Left renal pelvis (tissue), 4 donors: ENCODE measurements around the gene PLIN5. TPM values are rescaled to one million over a fixed set of nuclear protein-coding genes. Genes with fewer than 3 reads are reported as not detected.
"Not testable (repeated sequence)": the region's sequence is repeated elsewhere in the genome, so short reads cannot be mapped to it uniquely, and the experiment has no call there.

Experiments
- DNase-seq, 4 donors: peaks; one replicate each; pipeline ENCODE4 v3.0.0-alpha.2; 2013; ENCODE audit warnings: low read depth in 4 of 4, low spot score in 3 of 4
- polyA plus RNA-seq, 4 donors: library from polyadenylated mRNA; unstranded; fragments of 120-200 nt; gene quantifications; one replicate each; pipeline ENCODE4 v1.2.1, GENCODE V29; 2013; ENCODE audit not compliant: insufficient read length in 4 of 4

PLIN5 gene
- polyA plus RNA-seq, 4 donors = 0.96 to 10.9 (median 3.0) TPM

GRCh38 chr19:4547303-4548237 lies 12.5 kb upstream of the PLIN5 start:
- no peak for DNase-seq

GRCh38 chr19:4543842-4544647 lies 9.0 kb upstream of the PLIN5 start:
- DNase-seq = no peak

DNA sequence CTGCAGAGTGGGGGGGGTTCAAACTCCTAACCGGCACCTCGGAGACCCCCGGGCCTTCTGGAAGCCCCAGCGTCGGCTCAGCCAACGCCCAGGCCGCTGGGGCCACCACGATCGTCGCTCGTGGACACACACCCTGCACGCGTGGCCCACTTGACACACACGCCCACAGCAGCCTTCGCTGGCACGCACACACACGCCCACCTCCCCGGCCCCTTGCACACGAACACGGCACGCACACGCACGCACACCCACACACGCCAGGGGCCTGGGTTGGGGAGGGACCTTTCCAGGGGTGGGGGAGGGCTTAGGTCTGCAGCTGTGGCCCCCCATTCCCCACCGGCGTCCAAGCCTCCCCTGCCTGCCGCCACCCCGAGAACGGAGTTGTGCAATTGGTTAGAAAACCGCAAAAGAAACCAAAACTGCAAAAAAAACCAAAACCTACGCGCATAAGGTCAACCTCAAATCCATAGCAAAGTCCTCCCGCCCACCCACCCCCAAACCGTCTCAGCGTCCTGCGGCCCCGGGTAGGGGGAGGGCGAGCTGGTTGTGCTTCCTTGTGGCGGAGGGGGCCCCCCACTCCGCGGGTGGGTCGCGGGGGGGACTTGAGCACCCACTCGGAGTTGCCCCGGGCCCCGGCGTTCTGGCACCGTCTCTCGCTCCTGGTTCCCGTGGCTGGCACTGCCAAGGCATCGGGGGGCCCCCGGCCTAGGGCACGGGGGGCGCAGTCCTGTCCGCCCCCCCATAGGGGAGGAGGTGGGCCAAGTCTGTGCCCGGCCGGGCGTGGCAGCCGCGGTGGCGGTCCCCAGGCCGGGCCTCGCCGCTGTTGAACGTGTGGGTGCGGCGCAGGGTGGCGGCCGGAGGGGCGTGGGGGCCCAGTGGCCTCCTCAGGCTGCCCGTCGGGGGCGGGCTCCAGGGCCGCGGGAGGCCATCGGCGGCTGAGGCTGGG lies 8.1 kb upstream of the PLIN5 start:
- no peak for DNase-seq

GRCh38 chr19:4541806-4542145 lies 6.8 kb upstream of the PLIN5 start:
- DNase-seq = not testable (repeated sequence)

GRCh38 chr19:4541114-4541805 lies 6.2 kb upstream of the PLIN5 start:
- DNase-seq = no peak

DNA sequence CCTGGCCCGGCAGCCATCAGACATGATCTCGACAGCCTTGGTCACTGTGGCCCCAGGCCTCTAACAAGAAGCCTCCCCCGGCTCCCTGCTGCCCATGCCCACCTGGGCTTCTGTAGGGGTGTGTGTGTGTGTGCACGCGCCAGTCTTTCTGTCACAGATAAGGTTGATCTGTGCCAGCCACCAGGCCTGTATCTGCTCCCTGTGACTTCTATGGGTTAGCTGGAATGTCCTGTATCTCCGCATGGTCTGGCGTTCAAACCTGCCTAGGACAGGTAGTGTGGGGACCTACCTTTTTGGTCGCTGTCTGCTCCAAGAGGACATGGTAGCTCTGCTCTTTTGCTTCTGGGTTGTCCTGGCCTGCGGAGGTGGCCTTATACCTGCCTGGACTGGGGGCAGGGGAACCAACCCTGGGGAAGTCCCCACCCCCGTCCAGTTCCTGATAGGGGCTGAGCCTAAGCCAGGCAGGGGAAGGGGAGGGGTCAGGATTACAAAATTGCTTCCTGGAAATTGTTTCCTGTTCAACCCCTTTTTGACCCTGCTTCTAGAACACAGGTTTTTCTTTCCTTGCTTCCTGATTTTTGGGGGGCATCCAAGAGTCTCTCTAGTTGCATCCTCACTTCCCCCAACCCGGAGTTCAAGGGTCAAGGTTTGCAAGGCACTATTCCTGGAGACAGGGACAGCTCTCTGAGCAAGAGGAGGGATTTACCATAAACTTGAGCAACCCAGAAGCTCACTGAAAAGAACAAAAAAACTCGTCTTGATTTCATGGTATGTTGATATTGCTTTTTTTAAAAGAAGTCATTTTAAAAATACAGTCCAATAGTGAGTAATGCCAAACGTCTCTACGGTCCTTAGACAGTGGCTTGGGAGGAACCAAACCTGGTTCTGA lies 4.9 kb upstream of the PLIN5 start, which contains the start of gene LRG1:
LRG1 (minus strand) TSS at position 344 of the 889 bp plus-strand sequence; CDS start at position 321, 23 bp downstream.
- no peak for DNase-seq

DNA sequence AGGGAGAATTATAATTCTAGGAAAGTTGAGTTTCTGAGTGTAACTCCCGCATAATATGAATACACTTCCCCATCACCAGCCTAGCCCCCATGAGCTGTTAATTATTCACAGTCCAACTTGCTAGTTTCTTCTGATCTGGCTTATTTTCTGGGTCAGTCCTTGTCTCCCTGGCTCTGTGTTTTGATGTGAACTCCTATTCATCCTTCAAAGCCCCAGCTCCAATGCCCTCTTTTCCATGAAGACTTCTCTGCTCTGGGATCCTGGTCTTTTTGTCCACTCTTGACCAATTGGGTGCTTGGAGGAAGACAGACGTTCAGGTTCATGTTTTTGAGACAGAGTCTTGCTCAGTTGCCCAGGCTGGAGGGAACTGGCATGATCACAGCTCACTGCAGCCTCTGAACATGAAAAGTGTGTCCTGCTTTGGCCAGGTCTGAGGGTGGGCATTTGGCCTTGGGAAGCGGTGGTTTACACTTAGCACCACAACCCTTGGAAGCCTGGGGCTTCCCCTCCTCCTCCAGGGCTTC lies 4.2 kb upstream of the PLIN5 start:
- DNase-seq = no peak

- no peak for DNase-seq
Observed at GRCh38 chr19:4538601-4538954, 3.6 kb upstream of the PLIN5 start.

- no peak for DNase-seq
Observed at GRCh38 chr19:4537953-4538600, 3.1 kb upstream of the PLIN5 start.

GRCh38 chr19:4536798-4537197 lies 1.8 kb upstream of the PLIN5 start:
- no peak for DNase-seq

- no peak for DNase-seq
Observed at GRCh38 chr19:4533835-4534424, 1.1 kb downstream of the PLIN5 start.

- DNase-seq = no peak
Observed at GRCh38 chr19:4533334-4533733, 1.7 kb downstream of the PLIN5 start.

- no peak for DNase-seq
Observed at GRCh38 chr19:4531562-4532165, 3.4 kb downstream of the PLIN5 start.

DNA sequence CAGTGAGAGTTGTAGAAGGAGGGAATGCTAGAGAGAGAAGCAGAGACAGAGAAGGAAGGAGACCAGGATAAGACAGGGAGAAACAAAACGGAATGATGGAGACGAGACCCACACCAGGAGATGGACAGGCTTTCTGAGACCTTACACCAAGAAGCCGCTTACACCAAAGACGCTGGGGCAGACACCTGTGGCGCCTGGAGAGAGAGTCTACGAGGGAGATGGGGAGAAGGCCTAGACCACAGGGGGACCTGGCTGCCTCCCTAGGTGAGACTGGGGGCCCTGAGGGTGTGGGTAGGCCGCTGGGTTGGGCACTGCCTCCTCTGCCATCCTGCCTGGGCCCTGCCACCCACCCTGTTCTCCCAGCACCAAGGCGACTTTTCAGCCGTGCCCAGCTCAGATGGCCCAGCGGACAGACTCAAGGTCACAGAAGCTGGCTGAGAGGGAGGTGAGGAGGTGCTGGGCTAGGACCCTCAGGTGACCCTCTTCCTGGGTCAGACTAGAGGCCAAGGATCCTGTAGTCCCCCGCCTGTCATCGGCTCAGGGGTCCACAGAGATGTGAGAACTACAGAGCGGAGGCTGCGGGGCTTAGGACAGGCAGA lies 5.0 kb downstream of the PLIN5 start:
- no peak for DNase-seq

DNA sequence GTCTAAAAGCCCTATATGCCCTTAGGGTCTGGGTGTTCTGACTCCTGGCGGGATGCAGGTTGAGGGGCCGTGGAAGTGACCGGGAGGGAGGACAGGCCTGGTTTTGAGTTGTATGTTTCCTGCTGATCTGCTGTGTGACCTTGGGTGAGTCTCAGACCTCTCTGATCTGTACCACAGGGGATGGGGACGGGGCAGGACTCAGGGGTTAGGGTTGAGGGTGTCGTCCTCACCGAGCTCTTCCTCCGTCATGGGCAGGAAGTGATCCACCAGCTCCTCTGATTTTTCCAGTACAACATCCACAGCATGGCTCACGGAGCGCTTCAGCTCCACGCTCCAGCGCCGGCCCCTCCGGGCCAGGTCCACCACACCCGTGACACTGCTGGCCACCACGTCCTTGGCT lies 6.2 kb downstream of the PLIN5 start:
- DNase-seq = no peak

- not testable (repeated sequence) for DNase-seq
Observed at GRCh38 chr19:4527377-4527776, 7.6 kb downstream of the PLIN5 start.

DNA sequence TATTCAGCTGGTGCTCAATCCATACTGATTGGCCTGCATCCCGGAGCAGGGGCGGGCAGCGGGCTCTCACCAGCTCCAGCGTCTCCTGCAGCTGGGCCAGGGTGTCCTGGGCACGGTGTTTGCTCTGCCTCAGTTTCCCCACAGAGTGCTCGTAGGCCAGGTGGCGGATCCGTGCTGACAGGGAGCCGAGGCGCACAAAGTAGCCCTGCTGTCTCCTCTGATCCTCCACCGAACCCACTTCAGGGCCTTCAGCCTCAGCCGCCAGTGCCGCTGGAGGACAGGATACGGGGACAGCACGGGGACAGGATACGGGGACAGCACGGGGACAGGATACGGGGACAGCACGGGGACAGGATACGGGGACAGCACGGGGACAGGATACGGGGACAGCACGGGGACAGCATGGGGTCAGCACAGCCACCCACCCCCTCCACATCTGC lies 9.4 kb downstream of the PLIN5 start:
- no peak for DNase-seq
